Right kidney (tissue), 1 donor: ENCODE data around the gene MAGI1.

Source experiments
- DNase-seq: peaks from one replicate; pipeline ENCODE4 v3.0.0-alpha.2; 2016

MAGI1 gene

DNA sequence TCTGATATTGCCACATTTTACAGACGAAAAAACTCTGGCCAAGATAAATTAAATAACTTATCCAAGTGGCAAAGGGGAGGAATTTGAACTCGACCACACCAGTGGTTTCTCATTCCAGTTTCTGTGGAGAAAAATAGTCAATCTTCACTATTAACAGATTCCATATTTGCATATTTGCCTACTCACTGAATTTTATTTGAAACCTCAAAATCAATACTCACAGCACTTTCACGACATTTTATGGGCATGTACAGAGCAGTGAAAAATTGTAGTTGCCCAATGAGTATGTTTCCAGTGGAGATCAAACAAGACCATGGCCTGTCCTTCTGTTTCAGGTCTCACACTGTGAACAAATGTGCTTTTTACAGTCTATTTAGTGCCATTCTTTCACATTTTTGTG, 374.3 kb downstream of the MAGI1 start:
- DNase-seq, result no peak

DNA sequence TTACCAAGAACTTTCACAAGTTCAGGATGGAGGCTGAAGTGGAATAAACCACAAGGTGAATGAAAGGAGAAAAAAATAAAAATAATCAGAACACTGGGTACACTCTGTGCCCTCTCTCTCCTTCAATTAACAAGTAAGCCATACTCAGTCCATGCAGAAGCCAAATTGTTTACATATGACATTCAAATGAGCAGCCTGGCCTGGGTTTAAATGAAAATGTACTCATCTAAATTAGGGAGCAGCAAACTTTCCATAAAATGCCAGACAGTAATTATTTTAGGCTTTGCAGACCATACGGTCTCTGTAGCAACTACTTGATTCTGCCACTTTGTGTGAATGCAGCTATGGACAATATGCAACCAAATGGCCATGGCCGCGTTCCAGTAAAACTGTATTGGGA, 376.6 kb downstream of the MAGI1 start:
- DNase-seq, result no peak

DNA sequence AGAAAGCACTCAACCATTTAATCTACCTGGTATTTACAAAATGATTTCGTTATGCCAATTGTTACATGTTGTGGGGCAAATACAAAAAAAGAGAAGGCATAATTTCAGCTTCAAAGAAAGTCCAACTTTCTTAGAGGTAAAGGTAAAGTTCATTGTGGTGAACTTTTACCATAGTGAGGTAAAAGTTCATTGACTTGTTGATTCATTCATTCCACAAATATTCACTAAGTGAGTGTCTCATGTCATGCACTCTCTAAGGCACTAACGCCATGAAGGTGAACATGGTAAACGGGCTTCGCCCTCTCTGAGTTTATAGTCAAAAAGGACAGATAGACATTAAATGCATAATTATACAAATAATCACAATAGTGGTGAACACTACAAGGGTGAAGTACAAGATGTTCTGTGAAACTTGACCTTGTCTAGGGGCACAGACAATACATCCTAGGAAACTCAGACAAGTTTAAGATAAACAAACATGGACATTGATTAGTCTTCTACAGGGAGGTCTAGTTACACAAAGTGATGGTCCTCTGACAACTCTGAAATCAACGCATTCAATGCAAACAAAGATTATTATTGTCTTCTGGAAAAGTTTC, 378.6 kb downstream of the MAGI1 start:
- DNase-seq, result no peak

- no peak for DNase-seq
These were observed 379.3 kb downstream of the MAGI1 start for GRCh38 chr3:65659396-65659795.

DNA sequence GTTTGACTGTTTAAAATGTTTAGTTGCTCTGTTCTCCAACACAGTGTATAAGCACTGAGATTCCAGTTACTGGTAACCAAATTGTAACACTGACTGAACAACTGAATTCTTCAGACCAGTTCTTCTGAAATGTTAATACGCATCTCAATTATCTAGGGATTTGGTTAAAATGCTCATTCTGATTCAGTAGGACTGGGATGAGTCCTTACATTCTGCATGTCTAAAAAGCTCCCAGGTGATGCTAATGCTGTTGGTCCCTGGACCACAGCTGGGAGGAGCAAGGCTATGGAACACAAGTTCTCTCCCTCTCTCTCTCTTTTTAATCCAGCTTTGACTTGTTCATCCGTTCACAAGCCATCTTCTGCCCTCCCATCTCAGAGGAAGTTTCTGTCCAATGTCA, 380.3 kb downstream of the MAGI1 start:
- DNase-seq, result no peak

DNA sequence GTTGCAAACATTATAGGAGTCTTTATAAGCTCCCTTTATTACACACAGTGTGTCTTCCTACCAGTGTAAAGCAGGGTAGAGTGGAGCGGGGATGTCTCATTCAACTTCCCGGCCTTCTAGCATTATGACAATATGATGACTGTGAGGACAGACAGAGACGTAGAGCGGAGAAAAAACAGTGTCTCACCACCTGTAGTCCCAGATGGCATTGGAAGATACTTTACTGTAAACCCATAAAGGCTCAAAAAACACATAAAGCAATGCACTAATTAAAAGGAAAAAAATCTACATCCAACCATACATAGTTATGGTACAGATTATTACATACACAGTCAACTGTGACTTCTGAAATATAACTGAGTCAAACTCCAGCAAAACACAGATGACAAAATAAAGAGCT, 383.7 kb downstream of the MAGI1 start:
- DNase-seq, result no peak

- no peak for DNase-seq
These were observed 385.0 kb downstream of the MAGI1 start for GRCh38 chr3:65653731-65654130.

DNA sequence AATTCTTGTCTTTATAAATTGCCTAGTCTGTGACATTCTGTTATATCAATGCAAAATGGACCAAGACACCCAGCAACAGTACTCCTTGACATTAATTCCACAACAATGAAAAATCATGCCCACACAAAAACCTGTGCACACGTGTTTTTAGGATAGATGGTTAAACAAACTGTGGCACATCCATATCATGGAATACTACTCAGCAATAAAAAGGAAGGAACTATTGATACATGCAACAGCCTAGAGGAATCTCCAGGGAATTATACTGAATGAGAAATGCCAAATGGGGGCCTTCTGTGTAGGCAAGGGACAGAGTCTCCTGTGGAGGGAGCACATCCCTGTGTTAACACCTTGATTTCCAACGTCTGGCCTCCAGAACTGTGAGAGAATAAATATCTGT, 388.5 kb downstream of the MAGI1 start:
- DNase-seq, result no peak

GRCh38 chr3:65647369-65647768, 391.3 kb downstream of the MAGI1 start:
- DNase-seq, result no peak

GRCh38 chr3:65642883-65643282, 395.8 kb downstream of the MAGI1 start:
- no peak for DNase-seq

DNA sequence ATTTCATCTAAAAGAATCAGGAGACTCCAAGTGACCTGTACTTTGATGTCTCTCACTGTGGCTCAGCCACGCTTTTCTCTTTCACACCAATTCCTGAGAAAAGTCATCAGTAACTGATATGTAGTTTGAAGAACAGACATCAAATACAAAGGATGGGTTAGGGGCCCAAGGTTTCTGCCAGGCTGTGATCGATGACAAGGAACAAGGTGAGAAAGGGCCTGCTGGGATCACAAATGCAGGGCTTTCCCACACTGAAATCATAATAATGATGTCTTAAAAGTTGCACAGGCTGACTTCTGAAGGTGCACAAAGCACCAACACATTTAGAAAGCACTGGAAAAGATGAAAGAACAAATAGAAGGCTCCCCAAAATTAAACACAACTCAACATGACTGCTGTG, 396.9 kb downstream of the MAGI1 start:
- no peak for DNase-seq

- DNase-seq, result no peak
These were observed 397.7 kb downstream of the MAGI1 start for GRCh38 chr3:65641045-65641444.

DNA sequence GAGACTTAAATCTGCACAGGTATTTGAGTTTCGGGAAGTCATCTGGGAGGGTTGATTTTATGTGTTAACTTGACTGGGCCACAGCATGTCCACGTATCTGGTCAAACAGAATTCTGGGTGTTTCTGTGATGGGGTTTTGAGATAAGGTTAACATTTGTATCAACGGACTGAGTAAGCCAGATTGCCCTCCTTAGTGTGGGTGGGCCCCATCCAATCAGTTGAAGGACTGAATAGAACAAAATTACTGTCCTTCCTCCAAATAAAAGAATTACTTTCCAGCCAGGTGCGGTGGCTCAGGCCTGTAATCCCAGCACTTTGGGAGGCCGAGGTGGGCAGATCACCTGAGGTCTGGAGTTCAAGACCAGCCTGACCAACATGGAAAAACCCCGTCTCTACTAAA, 399.3 kb downstream of the MAGI1 start:
- no peak for DNase-seq

DNA sequence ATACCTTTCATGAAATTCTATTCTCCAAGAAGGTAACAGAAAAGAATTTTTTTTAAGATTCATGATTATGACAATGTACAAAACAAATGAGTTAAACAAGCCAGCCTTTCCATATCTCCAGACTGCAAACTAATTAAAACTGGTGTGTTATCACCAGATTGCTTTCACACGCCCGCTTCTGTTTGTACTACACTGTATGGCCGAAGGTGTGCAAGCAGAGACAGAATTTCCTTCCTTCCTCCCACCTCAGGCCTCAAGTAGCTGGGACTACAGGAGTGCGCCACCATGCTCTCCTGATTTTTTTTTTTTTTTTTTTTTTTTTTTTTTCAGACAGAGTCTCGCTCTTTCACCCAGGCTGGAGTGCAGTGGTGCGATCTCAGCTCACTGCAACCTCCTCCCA, 400.4 kb downstream of the MAGI1 start:
- DNase-seq, result no peak

GRCh38 chr3:65636326-65636725, 402.4 kb downstream of the MAGI1 start:
- no peak for DNase-seq

- no peak for DNase-seq
These were observed 403.1 kb downstream of the MAGI1 start for GRCh38 chr3:65635657-65636056.

DNA sequence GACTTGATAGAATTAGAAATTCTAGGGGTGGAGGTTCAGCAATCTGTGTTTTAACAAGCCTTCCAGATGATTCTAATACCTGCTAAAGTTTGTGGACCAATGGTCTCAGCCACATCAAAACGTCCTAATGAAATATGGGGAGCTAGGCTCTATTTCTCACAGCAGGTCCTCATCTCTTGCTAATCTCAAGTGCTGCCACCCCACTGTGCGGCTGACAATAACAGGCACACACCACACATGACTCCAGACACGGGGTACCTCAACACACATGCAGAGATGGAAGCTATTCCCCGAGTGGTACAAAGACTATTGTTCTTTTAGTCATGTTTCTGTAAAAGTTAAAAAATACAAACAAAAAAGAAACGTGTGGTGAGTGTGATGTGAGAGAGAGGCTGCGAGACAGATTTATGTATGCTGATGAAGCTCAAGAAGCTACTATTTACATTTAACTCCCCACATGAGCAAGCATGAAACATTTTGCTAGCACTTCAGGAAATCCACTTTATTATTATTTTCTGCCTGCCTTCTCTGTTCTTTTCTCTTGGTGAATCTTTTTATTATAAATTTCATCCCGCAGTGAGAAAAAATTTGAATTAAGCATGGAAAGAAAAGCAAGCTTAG, 405.6 kb downstream of the MAGI1 start:
- DNase-seq, result no peak

GRCh38 chr3:65632414-65632813, 406.3 kb downstream of the MAGI1 start:
- no peak for DNase-seq

GRCh38 chr3:65628978-65629377, 409.7 kb downstream of the MAGI1 start:
- no peak for DNase-seq

- no peak for DNase-seq
These were observed 411.7 kb downstream of the MAGI1 start for GRCh38 chr3:65627062-65627461.

DNA sequence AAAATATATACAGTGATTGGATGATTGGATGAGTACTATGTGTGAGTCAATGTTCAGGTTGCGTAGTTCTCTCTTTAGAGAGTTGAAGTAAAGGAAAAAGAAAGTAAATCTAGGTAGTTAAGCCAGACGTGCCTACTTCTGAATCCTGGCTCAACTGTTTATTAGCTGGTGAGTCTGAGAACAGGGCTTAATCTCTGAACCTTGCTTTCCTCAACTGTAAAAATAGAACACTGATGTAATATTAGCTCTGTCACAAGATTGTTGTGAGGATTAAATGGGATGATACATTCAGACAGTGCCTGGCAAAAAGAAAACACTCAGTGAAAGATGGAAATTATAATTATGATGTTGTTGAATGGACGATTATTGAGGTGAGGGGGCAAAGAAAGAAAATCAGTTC, 413.4 kb downstream of the MAGI1 start:
- no peak for DNase-seq

GRCh38 chr3:65623362-65623761, 415.4 kb downstream of the MAGI1 start:
- no peak for DNase-seq

- no peak for DNase-seq
These were observed 418.8 kb downstream of the MAGI1 start for GRCh38 chr3:65619888-65620287.

DNA sequence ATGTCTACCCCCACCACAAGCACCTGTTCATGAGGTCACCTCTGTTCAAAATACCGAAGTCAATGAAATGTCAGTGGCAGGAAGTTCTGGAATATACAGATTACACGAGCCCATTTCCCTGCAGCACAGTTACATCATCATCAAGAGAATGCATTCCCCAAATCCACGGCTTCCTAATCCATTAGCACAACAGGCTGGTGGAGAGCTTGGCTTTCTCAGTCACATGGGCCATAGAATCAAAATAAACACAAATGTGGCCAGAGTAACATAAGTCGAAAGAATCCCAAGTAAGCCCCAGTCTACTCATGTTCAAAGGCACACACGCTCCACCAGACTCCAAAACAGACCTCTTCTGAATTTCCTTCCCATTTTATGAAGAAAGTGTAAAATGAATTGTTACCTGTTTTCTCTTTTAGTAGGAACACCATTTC, 419.3 kb downstream of the MAGI1 start:
- no peak for DNase-seq

DNA sequence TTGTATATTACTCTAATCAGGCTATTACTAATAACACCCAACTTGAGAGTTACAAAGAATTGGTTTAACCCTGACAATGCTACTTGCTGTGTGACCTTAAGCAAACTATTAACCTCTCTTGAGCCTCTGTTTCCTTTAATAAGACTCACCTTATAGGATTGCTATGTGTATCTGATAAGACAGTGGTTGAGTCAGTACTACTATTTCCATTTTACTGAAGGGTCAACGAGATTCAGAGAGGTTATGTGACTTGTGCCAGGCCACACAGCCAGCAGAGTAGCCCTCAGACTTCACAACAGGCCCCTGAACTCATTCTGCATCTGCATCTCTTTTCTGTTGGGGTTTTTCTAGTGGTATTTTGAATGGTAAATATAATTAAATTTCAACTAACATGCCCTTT, 420.1 kb downstream of the MAGI1 start:
- no peak for DNase-seq
